ENCODE measurements around the gene IGSF9B. TPM values are rescaled to one million over a fixed set of nuclear protein-coding genes. Genes with fewer than 3 reads are reported as not detected.

Gene IGSF9B
- polyA plus RNA-seq, 12 donors, result 10.0 to 24.4 (median 13.5) TPM; not detected in 1

DNA sequence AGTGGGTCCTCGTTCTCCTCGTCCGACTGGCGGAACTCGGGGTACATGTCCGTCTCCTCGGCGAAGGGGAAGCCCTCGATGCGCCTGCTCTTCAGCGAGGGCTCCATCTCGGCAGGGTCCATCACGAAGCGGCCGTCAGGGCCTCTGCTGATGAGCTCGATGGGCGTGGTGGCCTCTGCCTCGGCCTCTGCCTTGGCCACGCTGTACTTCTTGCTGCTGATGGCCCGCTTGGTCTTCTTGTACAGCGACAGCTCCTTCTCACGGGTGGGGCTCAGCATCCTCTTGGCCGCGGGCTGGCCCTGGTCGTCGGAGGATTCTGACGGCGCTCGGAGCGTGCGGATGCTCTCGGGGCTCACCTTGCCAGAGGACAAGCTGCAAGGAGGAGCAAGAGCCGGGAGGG, 35.7 kb downstream of the IGSF9B start:
- DNase-seq, result no peak

DNA sequence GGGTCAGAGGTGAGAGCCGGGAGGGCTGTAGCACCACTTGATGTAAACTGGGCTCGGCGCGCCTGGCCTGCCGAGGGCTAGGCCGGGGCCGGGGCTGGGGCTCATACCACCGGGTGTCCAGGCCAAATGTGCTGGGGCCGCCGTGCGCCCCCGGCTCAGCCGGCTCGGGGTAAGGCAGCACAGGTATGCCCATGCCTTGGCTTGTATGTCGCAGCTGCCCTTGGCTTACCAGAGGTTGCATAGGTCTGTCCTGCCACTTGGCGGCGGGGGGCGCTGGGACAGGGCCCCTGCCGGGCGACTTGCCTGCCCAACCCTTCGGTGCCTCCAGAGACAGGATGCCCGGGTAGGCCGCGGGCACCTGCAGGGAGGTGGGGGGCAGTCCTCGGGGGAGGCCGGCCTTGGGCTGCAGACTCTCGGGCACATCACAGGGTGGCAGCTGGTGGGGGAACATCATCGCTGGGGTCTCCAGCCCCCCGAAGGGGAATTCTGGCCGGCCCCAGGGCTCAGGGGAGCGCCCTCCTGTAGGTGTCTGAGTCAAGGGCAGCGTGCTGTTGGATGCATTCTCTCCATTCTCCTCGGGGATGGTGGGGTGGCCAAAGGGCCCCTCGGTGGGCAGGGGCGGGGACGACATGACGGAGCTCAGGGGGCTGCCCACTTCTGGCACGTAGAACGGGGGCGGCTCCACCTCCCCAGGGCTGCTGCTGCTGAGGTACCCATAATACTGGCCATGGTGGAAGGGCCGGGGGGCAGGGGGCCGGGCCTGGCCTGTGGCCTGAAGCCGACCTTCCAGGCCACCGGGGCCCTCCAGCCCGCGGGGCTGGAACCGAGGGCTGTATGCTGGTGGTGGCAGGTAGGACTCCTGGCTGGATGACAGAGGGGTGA, 36.4 kb downstream of the IGSF9B start:
- no peak for DNase-seq

DNA sequence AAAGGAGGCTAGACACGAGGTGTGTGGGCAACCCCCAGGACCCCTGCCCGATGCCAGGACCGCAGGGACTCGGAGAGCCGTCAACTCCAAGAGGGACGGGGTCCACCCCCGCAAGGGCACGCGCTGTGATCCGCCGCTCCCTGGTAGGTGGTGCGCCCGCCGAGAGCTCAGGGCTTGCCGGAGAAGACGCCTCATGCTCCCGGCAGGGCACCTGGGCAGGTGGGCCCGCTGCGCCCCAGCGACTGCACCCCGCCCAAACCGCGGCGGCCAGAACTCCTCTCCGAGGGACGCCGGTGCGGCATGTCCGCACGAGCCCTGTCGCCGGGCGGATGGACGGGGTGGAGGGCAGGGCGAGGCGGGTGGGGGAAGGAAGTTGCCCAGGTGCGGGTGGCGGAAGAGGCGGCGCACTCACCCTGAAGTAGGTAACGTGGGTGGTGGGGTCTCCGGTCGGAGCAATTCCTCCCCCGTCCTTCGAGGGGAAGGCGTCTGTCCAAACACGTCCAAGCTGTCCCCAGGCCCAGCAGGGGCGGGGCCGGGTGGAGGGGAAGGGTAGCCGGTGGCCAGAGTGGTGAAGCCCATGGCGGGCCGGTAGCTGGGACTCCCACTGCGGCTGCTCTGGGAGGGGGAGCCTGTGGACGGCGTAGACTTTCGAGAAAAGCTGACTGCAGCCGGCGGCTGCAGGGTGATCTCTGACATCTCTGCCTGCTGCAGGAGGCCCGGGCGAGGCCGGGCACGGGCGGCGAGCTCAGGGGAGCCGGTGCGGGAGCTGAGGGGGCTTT, 37.2 kb downstream of the IGSF9B start:
- DNase-seq, result no peak

DNA sequence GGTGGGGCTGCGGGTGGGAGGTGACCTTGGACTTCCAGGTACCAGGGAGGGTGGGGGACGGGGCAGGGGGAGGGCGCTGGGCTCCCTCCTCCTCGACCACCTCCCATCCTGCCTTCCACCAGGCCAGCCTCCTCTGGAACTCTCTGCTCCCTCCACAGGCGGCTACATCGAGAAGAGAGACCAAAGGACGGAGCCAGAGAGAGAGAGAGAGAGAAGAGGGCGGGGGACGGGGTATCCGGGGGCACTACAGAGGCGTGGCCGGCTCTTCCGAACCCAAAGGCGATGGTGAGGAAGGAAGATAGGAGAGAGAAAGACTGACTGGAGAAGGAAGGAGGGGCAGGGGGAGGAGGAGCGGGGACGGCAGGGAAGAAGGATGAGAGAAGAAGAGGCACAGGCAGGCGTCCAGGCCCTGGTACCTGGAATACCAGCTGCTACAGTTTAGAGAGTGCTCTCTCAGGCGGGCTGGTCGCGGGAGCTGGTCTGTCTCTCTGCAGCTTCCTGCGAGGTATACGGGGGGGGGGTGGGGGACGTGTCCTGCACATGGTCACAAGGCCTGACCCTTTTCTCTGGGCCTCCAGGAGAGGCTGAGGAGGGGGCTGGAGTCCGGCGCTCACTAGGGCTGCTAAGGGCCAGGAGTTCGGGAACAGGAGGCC, 38.0 kb downstream of the IGSF9B start:
- no peak for DNase-seq

- DNase-seq, result no peak
Measured at GRCh38 chr11:133917921-133918607, 38.7 kb downstream of the IGSF9B start.

DNA sequence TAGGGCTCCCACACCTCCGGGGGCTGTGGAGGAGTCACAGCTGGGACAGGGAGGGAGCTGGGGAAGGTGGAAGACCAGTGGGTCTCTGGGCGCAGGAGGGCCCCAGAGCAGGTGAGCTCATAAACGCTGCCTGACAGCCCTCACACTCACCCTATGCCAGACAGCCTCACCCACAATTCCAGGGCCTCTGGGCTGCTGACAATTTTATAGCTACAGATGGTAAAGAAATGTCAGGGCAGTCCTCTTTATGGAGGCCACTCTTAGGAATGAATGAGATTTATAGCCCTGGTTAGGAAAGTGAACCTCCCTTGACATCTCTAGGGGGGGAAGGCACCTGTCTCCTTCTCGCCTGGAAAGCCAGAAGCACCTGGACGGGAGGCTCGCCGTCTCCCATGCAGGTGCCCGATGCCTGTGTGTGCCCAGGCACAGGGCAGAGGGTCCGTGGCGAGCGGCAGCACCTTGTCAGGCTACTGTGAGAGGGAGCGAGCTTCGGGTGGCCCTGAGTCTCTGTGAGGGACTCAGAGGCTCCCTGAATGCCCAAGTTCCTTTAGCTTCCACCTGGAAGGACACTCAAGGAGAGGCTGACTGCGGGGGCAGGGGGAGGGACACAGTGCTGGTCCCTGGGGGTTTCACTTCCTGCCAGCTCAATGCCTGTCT, 39.9 kb downstream of the IGSF9B start:
- no peak for DNase-seq

DNA sequence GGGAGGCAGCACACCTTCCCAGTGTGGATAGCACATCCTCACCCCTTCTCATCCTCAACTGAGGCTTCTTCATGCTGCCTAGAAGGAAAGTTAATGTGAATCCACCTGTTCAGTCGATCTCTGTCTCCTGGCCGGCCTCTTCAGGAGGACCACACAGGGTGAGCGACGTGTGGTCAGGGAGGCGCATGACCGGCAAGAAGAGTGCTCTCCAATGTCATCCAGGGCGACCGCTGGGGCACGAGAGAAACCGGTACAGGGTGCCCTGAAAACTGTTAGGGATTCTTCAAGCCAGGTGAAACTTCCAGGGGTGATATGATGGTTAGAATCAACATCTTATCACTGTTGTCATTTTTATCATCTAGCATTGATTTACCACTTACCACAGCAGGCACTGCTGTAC, 43.0 kb downstream of the IGSF9B start:
- DNase-seq, result no peak

DNA sequence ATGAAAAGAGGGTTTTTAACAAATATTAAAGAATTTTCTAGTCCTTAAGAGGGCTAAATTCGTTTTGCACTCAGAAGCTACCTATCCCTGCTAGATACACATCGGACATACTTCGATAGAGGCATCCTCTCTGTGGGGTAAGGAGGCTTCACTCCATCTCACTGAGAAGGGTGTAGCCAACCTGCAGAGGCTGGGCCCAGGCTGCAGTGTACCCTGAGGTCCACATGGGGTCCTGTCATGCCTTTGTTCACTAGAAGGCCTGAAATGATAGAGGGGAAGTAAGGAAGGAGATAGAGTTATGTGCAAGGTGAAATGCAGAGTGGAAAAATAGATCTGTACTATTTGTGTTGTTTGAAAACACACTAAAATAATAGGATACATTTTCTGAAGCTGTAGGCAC, 45.6 kb downstream of the IGSF9B start:
- DNase-seq, result no peak

DNA sequence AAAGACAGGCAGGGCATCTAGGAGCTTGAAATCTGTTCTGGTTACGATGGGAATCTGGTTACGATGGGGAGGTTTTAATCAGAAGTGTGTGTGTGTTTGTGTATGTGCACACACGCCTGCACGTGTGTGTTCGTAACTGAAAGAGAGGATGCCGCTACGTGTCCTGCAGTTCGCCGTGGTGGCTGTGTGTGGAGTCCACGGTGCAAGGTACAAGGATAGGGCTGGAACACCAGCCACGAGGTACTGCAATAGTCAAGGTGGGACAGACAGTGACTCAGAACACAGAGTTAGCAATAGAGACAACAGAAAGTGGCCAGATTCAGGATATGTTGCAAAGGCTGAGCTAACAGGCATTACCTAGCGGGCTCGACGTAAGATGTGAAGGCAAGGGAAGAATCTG, 46.7 kb downstream of the IGSF9B start:
- no peak for DNase-seq

- no peak for DNase-seq
Measured at GRCh38 chr11:133908827-133909226, 47.9 kb downstream of the IGSF9B start.

DNA sequence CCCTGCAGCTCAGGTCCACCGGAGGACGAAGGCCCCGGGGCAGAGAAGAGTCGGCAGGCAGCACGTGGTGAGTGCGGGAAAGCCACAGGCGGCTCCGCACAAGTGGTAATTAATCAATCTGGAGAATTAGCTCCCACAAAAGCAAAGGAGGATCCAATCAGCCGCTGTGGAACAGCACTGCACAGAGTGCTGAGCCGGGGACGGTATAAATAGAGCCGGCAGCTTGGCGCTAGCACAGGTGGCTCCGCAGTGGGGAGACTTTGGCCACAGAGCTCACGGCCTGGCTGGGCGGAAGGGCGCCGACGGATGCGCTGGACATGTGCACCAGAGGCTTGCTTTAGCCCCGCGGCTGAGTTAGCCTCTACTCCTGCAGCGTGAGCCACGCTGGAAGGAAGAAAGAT, 48.9 kb downstream of the IGSF9B start:
- no peak for DNase-seq

DNA sequence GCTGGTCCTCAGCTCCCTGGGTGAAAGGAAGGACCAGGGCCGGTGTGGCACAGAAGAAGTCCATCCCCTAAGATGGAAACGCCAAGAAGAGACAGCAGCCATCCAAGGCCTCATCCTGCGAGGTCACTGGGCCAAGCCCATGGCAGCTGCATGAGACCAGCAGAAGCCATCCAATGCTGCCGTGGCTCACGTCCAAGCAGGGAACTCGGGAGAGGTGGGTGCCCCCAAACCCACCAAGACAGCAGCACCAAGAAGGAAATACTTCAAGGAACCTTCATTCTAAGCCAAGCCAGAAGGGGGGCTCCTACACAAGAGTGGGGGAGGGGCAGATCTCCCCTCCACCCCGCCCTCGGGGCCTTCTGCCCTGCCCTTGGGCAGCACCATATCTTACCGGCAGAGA, 49.6 kb downstream of the IGSF9B start:
- no peak for DNase-seq

GRCh38 chr11:133906746-133907145, 50.0 kb downstream of the IGSF9B start:
- DNase-seq, result no peak

DNA sequence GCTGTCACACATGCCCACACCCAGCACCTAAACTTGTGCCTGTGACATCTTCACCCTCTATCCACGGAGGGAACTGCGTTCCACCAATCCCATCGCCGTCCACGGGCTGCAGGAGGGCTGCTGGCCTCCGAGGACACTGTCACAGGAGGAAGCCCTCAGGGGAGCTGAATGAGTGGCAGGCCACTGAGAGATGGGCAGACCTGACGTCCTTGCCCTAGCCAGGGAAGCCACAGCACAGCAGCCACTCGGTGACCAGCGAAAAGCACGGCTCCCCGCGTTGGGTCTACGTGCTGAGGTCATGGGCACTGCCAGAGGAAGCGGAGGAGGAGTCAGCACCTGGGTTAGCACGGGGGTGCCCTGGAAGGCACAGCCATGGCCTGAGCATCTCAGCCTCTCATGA, 50.5 kb downstream of the IGSF9B start:
- no peak for DNase-seq

- DNase-seq, result no peak
Measured at GRCh38 chr11:133905677-133906156, 51.1 kb downstream of the IGSF9B start.

DNA sequence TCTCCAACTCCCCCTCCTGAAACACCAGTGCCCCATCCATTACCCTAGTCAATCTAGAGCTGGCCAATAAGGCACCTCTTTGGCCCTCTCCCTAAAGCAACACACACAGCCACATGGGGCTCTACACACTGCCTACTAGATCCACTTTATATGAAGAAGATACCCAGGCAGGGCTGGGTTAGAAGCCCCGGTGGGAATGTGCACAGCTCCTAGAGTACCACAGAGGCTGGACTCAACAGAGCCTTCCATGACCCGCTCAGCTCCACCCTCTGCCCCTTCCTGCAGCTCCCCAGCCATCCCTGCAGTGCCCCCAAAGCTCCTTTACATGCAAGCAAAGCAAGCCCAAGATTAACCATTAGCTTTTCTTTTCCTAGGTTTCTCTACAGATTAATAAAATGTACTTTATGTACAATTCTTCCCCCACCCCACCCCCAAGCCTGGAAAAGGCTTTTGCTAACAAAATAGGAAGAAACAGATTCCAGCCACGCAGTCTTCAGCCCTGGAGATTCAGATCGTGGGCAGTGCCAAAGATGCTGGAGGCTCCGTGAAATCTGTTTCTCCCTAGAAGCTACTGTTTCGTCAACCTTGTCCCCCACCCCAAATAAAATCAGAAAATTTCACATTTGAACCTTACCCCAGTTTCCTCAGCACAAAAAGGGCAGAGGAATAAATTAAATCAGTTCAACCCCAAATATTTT, 51.8 kb downstream of the IGSF9B start:
- no peak for DNase-seq

GRCh38 chr11:133903875-133904817, 52.6 kb downstream of the IGSF9B start:
- DNase-seq, result no peak

DNA sequence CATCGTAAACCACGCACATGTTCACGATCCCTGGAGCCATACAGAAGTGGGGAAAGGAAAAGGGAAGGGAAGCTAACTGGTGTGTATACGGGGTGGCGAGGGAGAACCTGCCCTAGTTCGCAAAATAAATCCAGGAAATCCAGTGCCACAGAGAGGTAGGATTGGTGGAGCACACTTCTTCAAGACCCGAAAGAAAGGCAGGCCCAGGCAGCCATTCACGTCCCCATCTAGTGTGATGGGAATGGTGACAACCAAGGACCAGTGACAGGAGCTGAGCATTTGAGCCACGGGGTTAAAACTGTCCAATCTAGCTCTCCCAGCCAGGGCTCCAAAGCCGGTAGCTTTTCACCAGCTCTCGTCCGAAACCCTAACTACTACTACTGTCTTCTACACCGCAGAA, 53.7 kb downstream of the IGSF9B start:
- no peak for DNase-seq

GRCh38 chr11:133902506-133902905, 54.3 kb downstream of the IGSF9B start:
- no peak for DNase-seq

All from muscle of arm (tissue), 12 donors.